GM19193 (cell line): Measurements from ENCODE around the gene CCDC107.
A peak's percentile ranks its signal among the peaks of the same experiment; 100 is the strongest.

ENCODE experiments used
- POLR2A ChIP-seq: IDR thresholded peaks from 4 replicates; pipeline ENCODE4 v1.6.1; 2011; ENCODE audit not compliant: insufficient read depth, insufficient read length; ENCODE audit errors: extremely low read depth

CCDC107 gene

DNA sequence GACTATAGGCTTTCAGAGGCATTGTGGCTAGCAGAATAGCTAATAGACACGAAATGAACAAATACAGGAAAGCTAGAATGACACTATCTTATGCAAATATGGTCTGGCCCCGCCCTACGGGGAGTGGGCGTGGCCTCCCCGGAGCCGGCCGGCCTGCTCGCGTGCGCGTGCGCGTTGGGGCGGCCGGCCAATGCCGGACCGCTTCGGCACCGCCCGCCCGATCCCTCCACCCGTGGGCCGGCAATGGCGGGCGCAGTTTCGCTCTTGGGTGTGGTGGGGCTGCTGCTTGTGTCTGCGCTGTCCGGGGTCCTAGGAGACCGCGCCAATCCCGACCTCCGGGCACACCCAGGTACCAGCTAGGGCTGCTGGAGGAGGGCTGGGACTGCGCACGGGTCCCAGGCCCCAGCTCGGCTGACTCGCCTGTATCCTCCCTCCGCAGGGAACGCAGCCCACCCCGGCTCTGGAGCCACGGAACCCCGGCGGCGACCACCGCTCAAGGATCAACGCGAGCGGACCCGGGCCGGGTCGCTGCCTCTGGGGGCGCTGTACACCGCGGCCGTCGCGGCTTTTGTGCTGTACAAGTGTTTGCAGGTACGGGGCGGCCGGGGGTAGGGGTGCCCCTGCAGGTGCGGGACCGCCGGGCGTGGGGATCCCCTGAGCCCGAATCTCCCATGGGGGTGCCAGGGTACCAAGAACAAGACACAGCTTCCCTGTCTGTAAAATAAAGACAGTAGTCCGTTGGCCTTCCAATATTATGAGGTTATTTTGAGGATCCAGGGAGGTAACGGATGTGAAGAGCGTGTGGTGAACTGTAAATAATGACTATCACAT is at the start of gene CCDC107:
CCDC107 (plus strand) TSS at position 156 of the 831 bp plus-strand sequence; CDS start at position 244, 88 bp downstream.
- TF ChIP-seq POLR2A: peak; percentile 88

DNA sequence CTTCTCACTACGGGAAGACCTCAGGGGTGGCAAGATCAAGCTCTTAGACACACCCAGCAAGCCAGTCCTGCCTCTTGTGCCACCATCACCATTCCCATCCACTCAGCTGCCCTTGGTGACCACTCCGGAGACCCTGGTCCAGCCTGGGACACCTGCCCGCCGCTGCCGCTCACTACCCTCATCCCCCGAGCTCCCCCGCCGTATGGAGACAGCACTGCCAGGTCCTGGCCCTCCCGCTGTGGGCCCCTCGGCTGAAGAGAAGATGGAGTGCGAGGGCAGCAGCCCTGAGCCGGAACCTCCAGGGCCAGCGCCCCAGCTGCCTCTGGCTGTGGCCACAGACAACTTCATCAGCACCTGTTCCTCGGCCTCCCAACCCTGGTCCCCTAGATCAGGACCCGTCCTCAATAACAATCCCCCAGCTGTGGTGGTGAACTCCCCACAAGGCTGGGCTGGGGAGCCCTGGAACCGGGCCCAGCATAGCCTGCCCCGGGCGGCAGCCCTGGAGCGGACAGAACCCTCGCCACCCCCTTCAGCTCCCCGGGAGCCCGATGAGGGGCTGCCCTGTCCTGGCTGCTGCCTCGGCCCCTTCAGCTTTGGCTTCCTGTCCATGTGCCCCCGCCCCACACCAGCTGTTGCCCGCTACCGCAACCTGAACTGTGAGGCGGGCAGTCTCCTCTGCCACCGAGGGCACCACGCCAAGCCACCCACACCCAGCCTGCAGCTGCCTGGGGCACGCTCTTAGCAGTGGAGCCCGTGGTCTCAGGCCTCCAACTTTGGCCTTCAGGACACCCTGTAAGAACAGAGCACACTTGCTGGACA is 48.9 kb upstream of the CCDC107 start:
- no peak for TF ChIP-seq POLR2A

DNA sequence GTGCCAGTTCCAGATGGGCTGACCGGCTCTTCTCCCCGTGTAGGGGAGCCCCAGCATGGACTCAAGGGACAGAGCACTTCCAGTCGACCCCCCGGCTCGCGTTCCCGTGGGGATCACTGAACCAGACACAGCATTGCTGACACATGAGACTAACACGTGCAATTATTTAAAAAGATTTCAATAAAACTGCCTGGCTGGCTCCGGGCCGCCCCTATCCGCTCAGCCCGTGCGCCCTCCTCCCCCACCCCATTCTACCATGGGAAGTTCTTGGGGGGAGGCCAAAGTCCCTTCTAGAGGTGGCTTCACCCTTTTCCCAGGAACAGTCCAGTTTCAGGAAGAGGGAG is 48.3 kb upstream of the CCDC107 start:
- TF ChIP-seq POLR2A: no peak

DNA sequence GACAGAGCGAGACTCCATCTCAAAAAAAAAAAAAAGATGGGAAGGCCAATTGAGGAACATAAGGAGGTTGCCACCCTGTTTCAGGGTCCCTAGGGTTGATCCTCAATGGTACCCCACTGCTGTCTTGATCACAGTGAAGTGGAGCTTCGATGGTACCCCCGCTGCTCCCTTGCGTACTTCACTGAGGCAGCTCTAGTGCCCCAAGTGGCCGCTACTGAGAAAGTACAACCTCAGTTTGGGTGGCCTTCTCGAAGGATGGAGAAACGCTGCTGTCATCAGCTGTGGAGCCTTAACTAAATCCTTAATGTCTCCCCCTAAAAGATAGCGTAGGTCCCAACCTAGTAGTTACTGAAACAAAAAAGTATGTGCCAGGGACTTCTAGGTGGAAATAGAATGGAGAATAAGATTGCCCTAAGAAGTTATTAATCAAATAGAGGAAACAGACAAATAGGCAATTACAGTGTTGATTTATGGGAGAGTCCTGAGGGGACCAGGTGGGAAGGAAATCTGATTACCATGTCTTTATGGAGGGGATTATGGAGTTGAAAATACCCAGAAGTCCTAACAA is 46.8 kb upstream of the CCDC107 start:
- no peak for TF ChIP-seq POLR2A

GRCh38 chr9:35612843-35613242 is 45.2 kb upstream of the CCDC107 start:
- TF ChIP-seq POLR2A: no peak

GRCh38 chr9:35615981-35616680 is 42.0 kb upstream of the CCDC107 start:
- TF ChIP-seq POLR2A: no peak

DNA sequence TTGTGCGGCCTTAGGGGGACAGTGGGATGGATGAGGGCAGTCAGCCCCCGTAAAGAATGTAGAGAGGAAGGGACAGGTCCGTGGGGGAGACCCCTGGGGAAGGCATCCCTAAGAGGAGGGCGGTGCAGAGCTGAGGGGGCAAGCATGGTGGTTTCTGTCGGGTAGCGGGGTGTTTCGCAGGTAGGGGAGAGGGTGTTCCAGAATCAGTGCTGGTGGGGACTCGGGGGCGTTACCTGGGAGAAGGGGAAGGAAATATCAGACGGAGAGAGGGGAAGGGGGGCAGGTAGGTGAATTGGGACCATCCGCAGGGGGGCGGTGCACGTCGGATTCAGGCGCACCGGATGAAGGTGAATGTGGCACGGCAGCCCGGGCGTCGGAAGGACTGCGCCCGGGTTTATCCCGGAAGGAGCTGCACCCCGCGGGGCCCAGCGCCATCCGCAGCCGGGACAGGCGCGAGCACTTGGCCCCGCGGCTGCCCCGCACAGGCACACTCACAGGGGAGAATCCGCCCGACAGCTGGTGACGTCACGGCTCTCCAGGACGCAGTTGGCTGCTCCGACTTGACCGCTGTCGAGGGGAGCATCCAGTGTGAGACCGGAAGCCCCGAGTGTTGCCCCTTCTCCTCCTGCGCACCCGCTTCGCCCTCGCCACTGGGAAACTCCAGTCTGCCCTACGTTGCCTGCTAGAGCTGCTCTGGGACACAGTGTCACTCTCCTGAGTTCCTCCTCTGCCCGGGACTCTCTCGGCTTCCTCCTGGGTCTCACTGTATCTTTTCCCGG is 41.2 kb upstream of the CCDC107 start:
- peak; percentile 75 for TF ChIP-seq POLR2A

GRCh38 chr9:35617548-35617947 is 40.5 kb upstream of the CCDC107 start:
- no peak for TF ChIP-seq POLR2A

DNA sequence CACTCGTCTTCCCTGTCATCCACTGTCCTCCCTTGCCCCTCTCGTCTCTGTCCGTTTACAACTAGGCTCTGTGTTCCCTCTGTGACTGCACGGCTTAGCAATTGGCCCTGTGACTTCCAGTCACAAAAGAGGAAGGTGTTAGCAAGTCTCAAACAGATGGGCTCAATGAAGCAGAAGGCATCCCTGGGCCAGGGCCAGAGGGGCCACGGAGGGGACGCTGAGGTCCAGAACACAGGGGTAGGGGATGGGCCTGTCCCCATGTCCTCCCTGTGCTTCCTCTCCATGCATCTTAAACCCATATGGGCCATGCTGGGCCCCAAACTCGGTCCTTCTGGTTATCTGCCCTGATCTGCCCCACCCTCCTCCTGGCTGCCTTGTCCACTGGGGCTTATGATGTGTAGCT is 39.8 kb upstream of the CCDC107 start, which contains the start of gene CD72:
CD72 (minus strand) TSS at position 89 of the 403 bp plus-strand sequence. CDS start 110 bp downstream, outside the sequence.
- TF ChIP-seq POLR2A: peak; percentile 46

- TF ChIP-seq POLR2A: peak; percentile 51
Measured at GRCh38 chr9:35618854-35619799, 39.0 kb upstream of the CCDC107 start.

GRCh38 chr9:35619800-35620158 is 38.3 kb upstream of the CCDC107 start:
- TF ChIP-seq POLR2A: no peak

- TF ChIP-seq POLR2A: no peak
Measured at GRCh38 chr9:35627575-35627974, 30.5 kb upstream of the CCDC107 start.

DNA sequence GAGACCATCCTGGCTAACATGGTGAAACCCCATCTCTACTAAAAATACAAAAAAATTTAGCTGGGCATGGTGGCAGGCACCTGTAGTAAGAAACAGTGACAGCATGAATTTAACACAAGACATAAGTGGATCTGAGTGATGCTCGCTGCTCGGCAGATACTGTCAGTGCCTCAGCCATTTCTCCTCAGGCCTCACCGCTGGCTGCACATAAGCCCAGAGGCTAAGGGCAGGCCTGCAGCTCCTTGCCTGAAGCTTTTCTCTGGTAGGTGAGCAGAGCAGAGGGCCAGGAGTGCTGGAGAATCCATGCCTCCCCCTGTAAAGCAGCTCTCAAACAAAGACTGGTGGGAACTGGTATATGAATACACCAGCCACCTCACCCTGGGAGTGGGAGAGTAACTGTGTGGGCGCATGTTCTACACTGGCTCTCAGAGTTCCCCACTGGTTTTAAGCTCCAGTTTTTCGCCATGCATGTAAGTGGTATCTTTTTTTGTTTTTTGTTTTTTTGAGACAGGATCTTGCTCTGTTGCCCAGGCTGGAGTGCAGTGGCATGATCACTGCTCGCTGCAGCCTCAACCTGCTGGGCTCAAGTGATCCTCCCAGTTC is 29.6 kb upstream of the CCDC107 start:
- TF ChIP-seq POLR2A: no peak
